Activated T-cell treated with anti-CD3 and anti-CD28 coated beads, Interleukin-2, amount 50 U/mL, for 24 hours (primary cell): ENCODE results near the gene CEP83.

Experiments
- DNase-seq: peaks from one replicate; pipeline ENCODE4 v3.0.0-alpha.2; 2020
- H3K27ac Mint-ChIP-seq: 2 replicates; pipeline ENCODE4 v1.8.0; 2020; ENCODE audit warnings: mild to moderate bottlenecking, mixed read lengths
- H3K27me3 Mint-ChIP-seq: 2 replicates; pipeline ENCODE4 v1.8.0; 2020; ENCODE audit warnings: mixed read lengths
- H3K36me3 Mint-ChIP-seq: 2 replicates; pipeline ENCODE4 v1.8.0; 2020; ENCODE audit warnings: low read depth, mixed read lengths
- H3K4me1 Mint-ChIP-seq: 2 replicates; pipeline ENCODE4 v1.8.0; 2020; ENCODE audit warnings: low read depth, mixed read lengths
- H3K4me3 Mint-ChIP-seq: 2 replicates; pipeline ENCODE4 v1.8.0; 2020; ENCODE audit warnings: mild to moderate bottlenecking, moderate library complexity, mixed read lengths
- H3K9me3 Mint-ChIP-seq: 2 replicates; pipeline ENCODE4 v1.8.0; 2020; ENCODE audit warnings: mixed read lengths

The CEP83 gene

GRCh38 chr12:94258593-94258992 is 201.1 kb downstream of the CEP83 start:
- H3K27ac Mint-ChIP-seq: no peak overlapping the region
- peaks cover 19% of the 10 kb centered on the region for H3K36me3 Mint-ChIP-seq
- H3K27me3 Mint-ChIP-seq: no peaks in the 10 kb centered on the region
- no peak for DNase-seq
- no peaks in the 10 kb centered on the region for H3K9me3 Mint-ChIP-seq
- H3K4me3 Mint-ChIP-seq: no peak overlapping the region
- peaks cover 24% of the 10 kb centered on the region for H3K4me1 Mint-ChIP-seq
